HCT116 (cell line): ENCODE results near the gene TINCR. TPM values are rescaled to one million over a fixed set of nuclear protein-coding genes. Genes with fewer than 3 reads are reported as not detected.

Experiments used
- ATAC-seq: fragments of 200-7000 bp; cut with Tn5 transposase; 2 replicates; pipeline ENCODE4 v1.9.1; 2020; ENCODE audit warnings: mild to moderate bottlenecking, moderate library complexity
- BruUV-seq: library from RNA; stranded (reverse); fragments of 400-500 nt; replicated peaks from 2 replicates; lab custom pipeline; 2021; lab: Mats Ljungman, UMichigan
- CTCF ChIA-PET: fragments of 300-600 bp; sonication (Branson Sonifier 250); formaldehyde crosslinking; loops from one replicate; lab custom pipeline; 2021; ENCODE audit warnings: antibody characterized with exemption; lab: Charles Lee
- POLR2A ChIA-PET: fragments of 300-600, 350-600 bp; sonication (Branson Sonifier 250); formaldehyde crosslinking; loops from one replicate; lab custom pipeline; 2021; ENCODE audit warnings: antibody characterized with exemption; lab: Charles Lee
- RAD21 ChIA-PET, 2 experiments: fragments of 300-600 bp; sonication (Branson Sonifier 250); formaldehyde crosslinking; loops; one replicate each; lab custom pipeline; 2023; ENCODE audit warnings: low total read pairs in 2 of 2; ENCODE audit not compliant: uncharacterized antibody in 2 of 2, unreplicated experiment in 2 of 2, low non-redundant PET in 1 of 2; lab: Charles Lee
- DNase-seq: peaks from one replicate; pipeline ENCODE4 v3.0.0-alpha.2; 2010; ENCODE audit warnings: low read depth, low spot score
- H2AFZ ChIP-seq: fragments of 200-600 bp; shearing (Covaris generic), sonication (generic); 2 replicates; pipeline ENCODE4 v1.6.1; 2017; ENCODE audit warnings: low read depth, mixed run types, mixed read lengths, antibody characterized with exemption, low read length; ENCODE audit not compliant: poor library complexity, severe bottlenecking
- H3K27ac ChIP-seq: 2 replicates; pipeline ENCODE4 v1.5.1; 2012; ENCODE audit warnings: low read depth, low read length
- H3K27me3 ChIP-seq: fragments of 200-600 bp; sonication (generic); 2 replicates; pipeline ENCODE4 v1.6.1; 2016; ENCODE audit warnings: mixed run types, low read length, mixed read lengths; ENCODE audit not compliant: insufficient read depth
- H3K36me3 ChIP-seq, 2 experiments: fragments of 200-500 bp in 1 of 2; fragments of 200-600 bp in 1 of 2; sonication (Bioruptor generic) in 1 of 2; sonication (generic) in 1 of 2; 2 replicates each; pipeline versions ENCODE4 v1.5.1 to v1.6.1; 2014 to 2016; ENCODE audit warnings: low read length in 2 of 2, inconsistent platforms in 1 of 2, mixed read lengths in 1 of 2, mixed run types in 1 of 2; ENCODE audit not compliant: insufficient read depth in 2 of 2, control insufficient read depth in 1 of 2
- H3K4me1 ChIP-seq, 2 experiments: fragments of 200-600 bp in 1 of 2; sonication (generic) in 1 of 2; 2 replicates each; pipeline versions ENCODE4 v1.5.1 to v1.6.1; 2012 to 2017; ENCODE audit warnings: low read length in 2 of 2, inconsistent platforms in 1 of 2, mild to moderate bottlenecking in 1 of 2, mixed read lengths in 1 of 2, mixed run types in 1 of 2, moderate library complexity in 1 of 2; ENCODE audit not compliant: insufficient read depth in 2 of 2, control insufficient read depth in 1 of 2
- H3K4me2 ChIP-seq: fragments of 200-600 bp; sonication (generic); 2 replicates; pipeline ENCODE4 v1.6.1; 2017; ENCODE audit warnings: mixed run types, low read length, mixed read lengths
- H3K4me3 ChIP-seq, 2 experiments: fragments of 200-600 bp in 1 of 2; sonication (generic) in 1 of 2; replicated peaks in 1 of 2; 2 replicates each; pipeline ENCODE4 v1.5.1; 2011 to 2016; ENCODE audit warnings: low read length in 2 of 2, control low read depth in 1 of 2, low read depth in 1 of 2, mild to moderate bottlenecking in 1 of 2, mixed read lengths in 1 of 2, mixed run types in 1 of 2
- H3K79me2 ChIP-seq: fragments of 200-600 bp; sonication (generic); 2 replicates; pipeline ENCODE4 v1.6.1; 2017; ENCODE audit warnings: mild to moderate bottlenecking, mixed run types, low read length, moderate library complexity, mixed read lengths; ENCODE audit not compliant: insufficient read depth
- H3K9ac ChIP-seq: fragments of 200-600 bp; sonication (generic); 2 replicates; pipeline ENCODE4 v1.6.1; 2016; ENCODE audit warnings: low read length, mixed read lengths
- H3K9me2 ChIP-seq: fragments of 200-600 bp; sonication (generic), shearing (Covaris generic); 2 replicates; pipeline ENCODE4 v1.6.1; 2017; ENCODE audit warnings: mixed run types, mild to moderate bottlenecking, moderate library complexity; ENCODE audit not compliant: insufficient read depth
- H3K9me3 ChIP-seq, 2 experiments: fragments of 200-500 bp in 1 of 2; fragments of 200-600 bp in 1 of 2; sonication (Bioruptor generic) in 1 of 2; sonication (generic) in 1 of 2; 2 replicates each; pipeline ENCODE4 v1.6.1; 2014 to 2017; ENCODE audit warnings: low read length in 2 of 2, mixed read lengths in 2 of 2, inconsistent platforms in 1 of 2, low read depth in 1 of 2, mild to moderate bottlenecking in 1 of 2, mixed run types in 1 of 2, moderate library complexity in 1 of 2; ENCODE audit not compliant: control insufficient read depth in 1 of 2, insufficient read depth in 1 of 2
- H4K20me1 ChIP-seq: fragments of 200-600 bp; sonication (generic), shearing (Covaris generic); 2 replicates; pipeline ENCODE4 v1.6.1; 2017; ENCODE audit warnings: mixed run types, mild to moderate bottlenecking, moderate library complexity; ENCODE audit not compliant: insufficient read depth
- CTCF ChIP-seq, 3 experiments: fragments of 200-600 bp in 1 of 3; sonication (generic) in 1 of 3; IDR thresholded peaks in 2 of 3; conservative IDR thresholded peaks in 1 of 3; 2 replicates each; pipeline ENCODE4 v1.5.1; 2012 to 2017; ENCODE audit warnings: low read depth in 2 of 3, low read length in 2 of 3, antibody characterized with exemption in 1 of 3, borderline replicate concordance in 1 of 3, control low read depth in 1 of 3, mild to moderate bottlenecking in 1 of 3, mixed read lengths in 1 of 3, mixed run types in 1 of 3, moderate library complexity in 1 of 3; ENCODE audit not compliant: insufficient read depth in 1 of 3
- EGR1 ChIP-seq: IDR thresholded peaks from 2 replicates; pipeline ENCODE4 v1.6.1; 2012; ENCODE audit warnings: low read depth
- EZH2 ChIP-seq: fragments of 200-600 bp; sonication (generic); IDR thresholded peaks from 2 replicates; pipeline ENCODE4 v1.6.1; 2017; ENCODE audit warnings: antibody characterized with exemption, mixed run types
- EZH2phosphoT487 ChIP-seq: fragments of 200-600 bp; IDR thresholded peaks from 2 replicates; pipeline ENCODE4 v1.6.1; 2018; ENCODE audit warnings: antibody characterized with exemption, borderline replicate concordance
- MAX ChIP-seq: IDR thresholded peaks from 2 replicates; pipeline ENCODE4 v1.6.1; 2012
- POLR2A ChIP-seq: IDR thresholded peaks from 2 replicates; pipeline ENCODE4 v1.7.0; 2011; ENCODE audit warnings: borderline replicate concordance; ENCODE audit not compliant: insufficient read depth, insufficient read length; ENCODE audit errors: extremely low read depth
- RAD21 ChIP-seq: IDR thresholded peaks from 2 replicates; pipeline ENCODE4 v1.6.1; 2012; ENCODE audit warnings: low read depth, mild to moderate bottlenecking
- SRF ChIP-seq: IDR thresholded peaks from 2 replicates; pipeline ENCODE4 v1.6.1; 2012; ENCODE audit warnings: low read depth
- YY1 ChIP-seq: IDR thresholded peaks from 2 replicates; pipeline ENCODE4 v1.6.1; 2011; ENCODE audit warnings: low read length, low read depth, moderate library complexity, mild to moderate bottlenecking; ENCODE audit not compliant: insufficient replicate concordance; ENCODE audit errors: extremely low read depth
- ZNF274 ChIP-seq: fragments of 200-500 bp; sonication (Bioruptor generic); IDR thresholded peaks from 2 replicates; pipeline ENCODE4 v1.6.1; 2014; ENCODE audit warnings: mild to moderate bottlenecking, low read depth, low read length, inconsistent platforms
- intact Hi-C: fragments of 100-400 bp; cut with micrococcal nuclease; formaldehyde crosslinking; loops from 2 replicates; pipeline ENCODE4 v1.10.0; 2022
- total RNA-seq: library from RNA; stranded (reverse); gene quantifications from one replicate; pipeline ENCODE4 v1.2.1, GENCODE V29; 2021; ENCODE audit not compliant: unreplicated experiment

TINCR gene
- total RNA-seq, 1 experiment from 2014 or later: 6.1 TPM

GRCh38 chr19:5547881-5548280 is 19.9 kb downstream of the TINCR start:
- H3K36me3 ChIP-seq: no peaks in the 10 kb centered on the region
- peak; percentile 78 for ATAC-seq
- H3K27ac ChIP-seq: no peak overlapping the region
- 0 out of 2 replicates have a peak overlapping the region, but pooled peaks have one; percentile 27 for H3K4me2 ChIP-seq
- ChIA-PET RAD21 (interaction anchor here in 1 of 2 experiments (0.6 to 0.9 kb wide), 2 partner anchors 12 to 499 kb away, joined by 3 to 5 read pairs; no protein-coding TSS in a partner anchor), CTCF (interaction anchor here (0.6 to 2.4 kb wide), 12 partner anchors 9 to 402 kb away, joined by 3 to 8 read pairs (median 5); partner anchors contain the start of genes SAFB and SAFB2), POLR2A (interaction anchor here (0.7 to 0.8 kb wide), 2 partner anchors 11 to 127 kb away, joined by 3 to 4 read pairs; no protein-coding TSS in a partner anchor)
- no peaks in the 10 kb centered on the region for H4K20me1 ChIP-seq
- H2AFZ ChIP-seq: peak overlapping the region; percentile 68
- peaks cover 0 to 7% of the 10 kb centered on the region in 2 experiments; a peak in 1 of 4 replicates for H3K4me1 ChIP-seq
- no peak overlapping the region for H3K9ac ChIP-seq
- no peaks in the 10 kb centered on the region for H3K9me3 ChIP-seq
- no TSS peak for BruUV-seq
- intact Hi-C loops: loop anchor here (1.0 to 5.0 kb wide), 2 partner anchors 30 to 139 kb away; no protein-coding TSS in a partner anchor
- no peaks in the 10 kb centered on the region for H3K9me2 ChIP-seq
- DNase-seq: no peak
- no peak for TF ChIP-seq POLR2A
- TF ChIP-seq MAX: 0 out of 2 replicates have a peak, but pooled peaks have one; percentile 3
- no peak for TF ChIP-seq ZNF274
- TF ChIP-seq RAD21: peak; percentile 89
- TF ChIP-seq YY1: no peak
- TF ChIP-seq EZH2phosphoT487: no peak
- TF ChIP-seq CTCF (IDR thresholded peaks at IDR 0.05 in 2 of 3, conservative IDR thresholded peaks at IDR 0.05 in 1 of 3; ENCODE audit: borderline replicate concordance in 1 of 3, insufficient read depth in 1 of 3, low read depth in 2 of 3, low read length in 2 of 3): peak; percentile 78 to 79 (median 78)
- TF ChIP-seq EZH2: no peak
- TF ChIP-seq SRF: no peak
- no peak for TF ChIP-seq EGR1
- H3K27me3 ChIP-seq: no peaks in the 10 kb centered on the region
- no peaks in the 10 kb centered on the region for H3K79me2 ChIP-seq
- H3K4me3 ChIP-seq: no peak overlapping the region
